H1 (cell line): ENCODE measurements around the gene ACSF2. TPM values are rescaled to one million over a fixed set of nuclear protein-coding genes. Genes with fewer than 3 reads are reported as not detected.
"Not testable (repeated sequence)": the region's sequence is repeated elsewhere in the genome, so short reads cannot be mapped to it uniquely, and the experiment has no call there.

Experiments
- CTCF ChIA-PET: fragments of 300-600 bp; sonication (Branson Sonifier 250); formaldehyde crosslinking; loops from one replicate; lab custom pipeline; 2021; ENCODE audit not compliant: partially characterized antibody; lab: Charles Lee
- POLR2A ChIA-PET: fragments of 300-600 bp; sonication (Branson Sonifier 250); formaldehyde crosslinking; loops from one replicate; lab custom pipeline; 2021; ENCODE audit warnings: inconsistent platforms; ENCODE audit not compliant: partially characterized antibody; lab: Charles Lee
- DNase-seq, 2 experiments: peaks; one replicate each; pipeline versions ENCODE4 v3.0.0 to v3.0.0-alpha.2; 2010 to 2022; ENCODE audit warnings: low spot score in 2 of 2, low read depth in 1 of 2, mixed read lengths in 1 of 2
- FAIRE-seq: peaks from 2 replicates; lab custom pipeline; 2011; peaks lifted over from hg19 to GRCh38; lab: Jason Lieb, UNC
- H2AFZ ChIP-seq: 2 replicates; pipeline ENCODE4 v1.8.1; 2012; ENCODE audit warnings: low read length, inconsistent platforms
- H2AK5ac ChIP-seq: 2 replicates; pipeline ENCODE4 v1.6.1; 2013; ENCODE audit warnings: low read depth, low read length
- H2BK120ac ChIP-seq: replicated peaks from 2 replicates; pipeline ENCODE3; 2013; ENCODE audit warnings: low read depth, low read length, inconsistent platforms
- H2BK12ac ChIP-seq: 2 replicates; pipeline ENCODE4 v1.6.1; 2013; ENCODE audit warnings: low read depth, low read length
- H2BK15ac ChIP-seq: 2 replicates; pipeline ENCODE4 v1.6.1; 2013; ENCODE audit warnings: low read length
- H2BK20ac ChIP-seq: 2 replicates; pipeline ENCODE4 v1.6.1; 2013; ENCODE audit warnings: low read length
- H2BK5ac ChIP-seq: 2 replicates; pipeline ENCODE4 v1.6.1; 2013; ENCODE audit warnings: low read depth, low read length
- H3K14ac ChIP-seq: 2 replicates; pipeline ENCODE4 v1.6.1; 2013; ENCODE audit warnings: inconsistent platforms; ENCODE audit not compliant: insufficient read length
- H3K18ac ChIP-seq: 2 replicates; pipeline ENCODE4 v1.6.1; 2013; ENCODE audit warnings: low read length; ENCODE audit errors: extremely low read depth
- H3K23ac ChIP-seq: 2 replicates; pipeline ENCODE4 v1.6.1; 2013; ENCODE audit warnings: inconsistent platforms; ENCODE audit not compliant: insufficient read length
- H3K23me2 ChIP-seq: 2 replicates; pipeline ENCODE4 v1.6.1; 2013; ENCODE audit warnings: low read depth, low read length
- H3K27ac ChIP-seq: 2 replicates; pipeline ENCODE4 v1.6.1; 2011; ENCODE audit warnings: low read depth, low read length, inconsistent platforms
- H3K27me3 ChIP-seq, 4 experiments: replicated peaks in 1 of 4; 1 replicate in 1 of 4; 2 replicates in 3 of 4; pipeline versions ENCODE4 v1.6.1 to v1.8.1; 2011 to 2013; ENCODE audit warnings: low read length in 3 of 4, mild to moderate bottlenecking in 3 of 4, inconsistent platforms in 2 of 4, mixed read lengths in 2 of 4, moderate library complexity in 1 of 4; ENCODE audit not compliant: control insufficient read depth in 3 of 4, insufficient read depth in 3 of 4; ENCODE audit errors: extremely low read depth in 1 of 4
- H3K36me3 ChIP-seq, 4 experiments: 2 replicates each; pipeline versions ENCODE4 v1.6.1 to v1.8.1; 2011 to 2013; ENCODE audit warnings: mild to moderate bottlenecking in 4 of 4, low read length in 3 of 4, moderate library complexity in 2 of 4, control low read depth in 1 of 4, inconsistent platforms in 1 of 4; ENCODE audit not compliant: insufficient read depth in 4 of 4, control insufficient read depth in 2 of 4
- H3K4ac ChIP-seq: replicated peaks from 2 replicates; pipeline ENCODE3; 2013; ENCODE audit warnings: low read length, low read depth, mixed read lengths, inconsistent platforms; ENCODE audit not compliant: insufficient read length
- H3K4me1 ChIP-seq, 4 experiments: replicated peaks in 1 of 4; 1 replicate in 1 of 4; 2 replicates in 3 of 4; pipeline versions ENCODE4 v1.6.1 to v1.8.1; 2011 to 2013; ENCODE audit warnings: low read length in 3 of 4, inconsistent platforms in 2 of 4, mixed read lengths in 1 of 4; ENCODE audit not compliant: insufficient read depth in 4 of 4, control insufficient read depth in 3 of 4
- H3K4me2 ChIP-seq, 2 experiments: 2 replicates each; pipeline versions ENCODE4 v1.6.1 to v1.8.1; 2011 to 2013; ENCODE audit warnings: low read depth in 2 of 2, low read length in 2 of 2, control low read depth in 1 of 2, inconsistent platforms in 1 of 2, mild to moderate bottlenecking in 1 of 2; ENCODE audit not compliant: insufficient read depth in 1 of 2
- H3K4me3 ChIP-seq, 4 experiments: fragments of 200-600, 300-600 bp in 1 of 4; sonication (generic), shearing (Covaris generic), sonication (Bioruptor Twin) in 1 of 4; 2 replicates each; pipeline versions ENCODE4 v1.5.1 to v1.8.1; 2011 to 2016; ENCODE audit warnings: low read length in 4 of 4, low read depth in 3 of 4, control low read depth in 2 of 4, inconsistent platforms in 2 of 4, mild to moderate bottlenecking in 2 of 4, mixed read lengths in 1 of 4, moderate library complexity in 1 of 4; ENCODE audit not compliant: insufficient read depth in 2 of 4; ENCODE audit errors: extremely low read depth in 1 of 4
- H3K56ac ChIP-seq: replicated peaks from 2 replicates; pipeline ENCODE3; 2013; ENCODE audit warnings: low read depth, mild to moderate bottlenecking, mixed read lengths, low read length, inconsistent platforms; ENCODE audit not compliant: insufficient read length
- H3K79me1 ChIP-seq: 2 replicates; pipeline ENCODE4 v1.6.1; 2013; ENCODE audit warnings: low read depth, low read length, control low read depth
- H3K79me2 ChIP-seq, 2 experiments: 2 replicates each; pipeline versions ENCODE4 v1.6.1 to v1.8.1; 2012 to 2013; ENCODE audit warnings: low read length in 2 of 2, mild to moderate bottlenecking in 2 of 2, inconsistent platforms in 1 of 2; ENCODE audit not compliant: insufficient read depth in 2 of 2, control insufficient read depth in 1 of 2
- H3K9ac ChIP-seq, 4 experiments: replicated peaks in 1 of 4; 1 replicate in 1 of 4; 2 replicates in 3 of 4; pipeline versions ENCODE4 v1.6.1 to v1.8.1; 2011 to 2013; ENCODE audit warnings: low read depth in 3 of 4, low read length in 3 of 4, control low read depth in 2 of 4, mild to moderate bottlenecking in 2 of 4, moderate library complexity in 2 of 4, inconsistent platforms in 1 of 4; ENCODE audit errors: extremely low read depth in 1 of 4
- H3K9me3 ChIP-seq, 2 experiments: 2 replicates each; pipeline versions ENCODE4 v1.6.1 to v1.8.1; 2012 to 2013; ENCODE audit warnings: mild to moderate bottlenecking in 2 of 2, moderate library complexity in 2 of 2, control low read depth in 1 of 2, inconsistent platforms in 1 of 2, low read depth in 1 of 2, low read length in 1 of 2, mixed read lengths in 1 of 2; ENCODE audit not compliant: insufficient read depth in 2 of 2
- H4K20me1 ChIP-seq, 2 experiments: replicated peaks in 1 of 2; 2 replicates each; pipeline versions ENCODE3 to v1.8.1; 2011 to 2013; ENCODE audit warnings: inconsistent platforms in 2 of 2, low read length in 2 of 2, mild to moderate bottlenecking in 1 of 2; ENCODE audit not compliant: insufficient read depth in 2 of 2, control insufficient read depth in 1 of 2
- H4K5ac ChIP-seq: 2 replicates; pipeline ENCODE4 v1.6.1; 2013; ENCODE audit warnings: low read length, low read depth, mixed read lengths, inconsistent platforms; ENCODE audit not compliant: insufficient read length
- H4K8ac ChIP-seq: 2 replicates; pipeline ENCODE4 v1.8.0; 2013; ENCODE audit warnings: mild to moderate bottlenecking, moderate library complexity, low read length, inconsistent platforms; ENCODE audit not compliant: insufficient read depth; ENCODE audit errors: extremely low read depth
- H4K91ac ChIP-seq: replicated peaks from 2 replicates; pipeline ENCODE3; 2013; ENCODE audit warnings: low read length, mixed read lengths, inconsistent platforms; ENCODE audit not compliant: insufficient read length
- WGBS, 2 experiments: shearing (Covaris generic) in 1 of 2; methylation state at CpG; one replicate each; pipeline versions ENCODE4 v1.1.6 to v1.1.7; 2013 to 2015; ENCODE audit warnings: low lambda C conversion rate in 2 of 2, mixed read lengths in 2 of 2, inconsistent platforms in 1 of 2, low coverage in 1 of 2, missing lambda C conversion rate in 1 of 2; ENCODE audit not compliant: insufficient replicate concordance in 2 of 2, insufficient coverage in 1 of 2, insufficient read length in 1 of 2; ENCODE audit errors: extremely low coverage in 1 of 2, missing lambda C conversion rate in 1 of 2; 5-methylcytosine and 5-hydroxymethylcytosine counted together
- polyA plus RNA-seq, 7 experiments: library from polyadenylated mRNA; depleted of rRNA in 3 of 7; stranded (reverse) in 5 of 7; unstranded in 2 of 7; fragments of >200 nt in 5 of 7; fragments of 200-250 nt in 2 of 7; gene quantifications; 1 replicate in 5 of 7; 2 replicates in 1 of 7; 4 replicates in 1 of 7; pipeline versions ENCODE4 v1.2.1 to v1.2.3, GENCODE V29; 2011 to 2013; ENCODE audit warnings: missing spikeins in 2 of 7, mixed read lengths in 2 of 7
- total RNA-seq: library from RNA; stranded (reverse); fragmentation: NEBNext Ultra II Directional; extraction: Animal tissue kit (Norgen Biotek cat#: 25700); gene quantifications from 2 replicates; pipeline ENCODE4 v1.2.1, GENCODE V29; 2021

The ACSF2 gene
- total and polyA plus RNA-seq, 2 of the 8 experiments (the other 6 are each of a cell fraction or from before 2014, with no cell fraction given) = 14.5 to 16.3 TPM

- whole genome bisulfite sequencing, 2 experiments = 97% methylated on average over 3 of the region's 3 CpGs; no CpG with 5 or more reads in 1 of the 2 experiments
- not testable (repeated sequence) for H3K27me3 ChIP-seq, FAIRE-seq, H2BK20ac ChIP-seq, H3K23me2 ChIP-seq, H3K4me3 ChIP-seq, H3K79me1 ChIP-seq, H4K91ac ChIP-seq, H2BK15ac ChIP-seq, H2BK5ac ChIP-seq, DNase-seq, H3K9ac ChIP-seq, H2AFZ ChIP-seq, H2BK120ac ChIP-seq, H3K4me2 ChIP-seq, H4K5ac ChIP-seq, H3K9me3 ChIP-seq, H3K18ac ChIP-seq, H3K56ac ChIP-seq, H2BK12ac ChIP-seq, H3K14ac ChIP-seq, H3K27ac ChIP-seq, H2AK5ac ChIP-seq, H3K4ac ChIP-seq, H3K4me1 ChIP-seq, H4K8ac ChIP-seq, H3K23ac ChIP-seq
- Histone ChIP-seq H4K20me1 (peaks cover 0 to 12% of the 10 kb centered on the region in 2 experiments), H3K79me2 (peaks cover 0 to 18% of the 10 kb centered on the region in 2 experiments; a peak in 3 of 4 replicates), H3K36me3 (peaks cover 11 to 15% (median 14%) of the 10 kb centered on the region in 4 experiments; a peak in 7 of 8 replicates)
- POLR2A ChIA-PET = interaction anchor here (2.3 to 27.4 kb wide), 4 partner anchors 28 to 52 kb away, joined by 7 to 313 read pairs (median 10); partner anchors contain the start of genes ACSF2, EME1, MRPL27 and XYLT2
- CTCF ChIA-PET = interaction anchor here (1.0 to 5.5 kb wide), 15 partner anchors 9 to 283 kb away, joined by 3 to 87 read pairs (median 14); partner anchors contain the start of genes ACSF2, CHAD and RSAD1
Observed at GRCh38 chr17:50398672-50399071, 27.3 kb upstream of the ACSF2 start.

GRCh38 chr17:50399591-50399990, 26.4 kb upstream of the ACSF2 start:
- not testable (repeated sequence) for FAIRE-seq, H3K9ac ChIP-seq, H2BK12ac ChIP-seq, H3K14ac ChIP-seq, H3K27me3 ChIP-seq, DNase-seq, H2BK20ac ChIP-seq, H2BK15ac ChIP-seq, H3K4me3 ChIP-seq, H2BK120ac ChIP-seq, H2AK5ac ChIP-seq, H2BK5ac ChIP-seq, H3K4me1 ChIP-seq, H3K27ac ChIP-seq, H3K23ac ChIP-seq, H3K79me1 ChIP-seq, H3K36me3 ChIP-seq, H4K5ac ChIP-seq, H4K8ac ChIP-seq, H4K20me1 ChIP-seq, H4K91ac ChIP-seq, H3K23me2 ChIP-seq, H3K18ac ChIP-seq, H2AFZ ChIP-seq, H3K4ac ChIP-seq, H3K56ac ChIP-seq, H3K9me3 ChIP-seq, H3K4me2 ChIP-seq
- 92% methylated on average over 8 of the region's 8 CpGs; no CpG with 5 or more reads in 1 of the 2 experiments for whole genome bisulfite sequencing, 2 experiments
- ChIA-PET CTCF (interaction anchor here (0.6 to 5.5 kb wide), 8 partner anchors 25 to 229 kb away, joined by 3 to 87 read pairs (median 3); partner anchors contain the start of gene ACSF2), POLR2A (interaction anchor here (0.8 to 1.2 kb wide), 2 partner anchors 13 to 29 kb away, joined by 3 to 4 read pairs; no protein-coding TSS in a partner anchor)
- peaks cover 0 to 16% of the 10 kb centered on the region in 2 experiments; a peak in 3 of 4 replicates for H3K79me2 ChIP-seq
